PC-9 (cell line): ENCODE results near the gene ABCA1. TPM values are rescaled to one million over a fixed set of nuclear protein-coding genes. Genes with fewer than 3 reads are reported as not detected.
A peak's percentile ranks its signal among the peaks of the same experiment; 100 is the strongest.

Experiments
- BruUV-seq: library from RNA; stranded (reverse); fragments of 400-500 nt; replicated peaks from 2 replicates; lab custom pipeline; 2021; lab: Mats Ljungman, UMichigan
- CTCF ChIA-PET: fragments of 300-600 bp; sonication (Branson Sonifier 250); formaldehyde crosslinking; loops from one replicate; lab custom pipeline; 2022; ENCODE audit warnings: antibody characterized with exemption; lab: Charles Lee
- POLR2A ChIA-PET: fragments of 300-600 bp; sonication (Branson Sonifier 250); formaldehyde crosslinking; loops from one replicate; lab custom pipeline; 2022; ENCODE audit warnings: antibody characterized with exemption; ENCODE audit not compliant: unreplicated experiment; lab: Charles Lee
- DNase-seq, 2 experiments: peaks; one replicate each; pipeline versions ENCODE4 v3.0.0 to v3.0.0-alpha.2; 2015 to 2022; ENCODE audit warnings: mixed read lengths in 1 of 2
- H2AFZ ChIP-seq: fragments of 200-600 bp; sonication (generic); 2 replicates; pipeline ENCODE4 v1.8.1; 2017; ENCODE audit warnings: antibody characterized with exemption
- H3F3A ChIP-seq: fragments of 200-600 bp; sonication (generic); 2 replicates; pipeline ENCODE4 v1.8.1; 2017; ENCODE audit warnings: antibody characterized with exemption, mild to moderate bottlenecking, low read depth; ENCODE audit not compliant: insufficient read depth
- H3K27ac ChIP-seq: fragments of 200-600 bp; sonication (generic); 2 replicates; pipeline ENCODE4 v1.6.1; 2016; ENCODE audit warnings: mixed run types
- H3K27me3 ChIP-seq: fragments of 200-600 bp; sonication (generic); 2 replicates; pipeline ENCODE4 v1.6.1; 2016; ENCODE audit warnings: low read depth, mixed run types; ENCODE audit not compliant: insufficient read depth
- H3K36me3 ChIP-seq: fragments of 200-600 bp; sonication (generic); 2 replicates; pipeline ENCODE4 v1.6.1; 2016; ENCODE audit warnings: low read depth, mixed run types
- H3K4me1 ChIP-seq: fragments of 200-600 bp; sonication (generic); replicated peaks from 2 replicates; pipeline ENCODE4 v1.6.1; 2016; ENCODE audit warnings: mixed run types; ENCODE audit not compliant: insufficient read depth
- H3K4me2 ChIP-seq: fragments of 200-600 bp; sonication (generic); 2 replicates; pipeline ENCODE4 v1.6.1; 2017; ENCODE audit warnings: mixed run types
- H3K4me3 ChIP-seq: fragments of 200-600 bp; sonication (generic); 2 replicates; pipeline ENCODE4 v1.6.1; 2016; ENCODE audit warnings: mixed run types
- H3K79me2 ChIP-seq: fragments of 200-600 bp; sonication (generic); 2 replicates; pipeline ENCODE4 v1.6.1; 2017; ENCODE audit warnings: low read depth, mixed run types
- H3K9me2 ChIP-seq: fragments of 200-600 bp; sonication (generic); 2 replicates; pipeline ENCODE4 v1.8.1; 2017; ENCODE audit warnings: mild to moderate bottlenecking; ENCODE audit not compliant: insufficient read depth
- H3K9me3 ChIP-seq: fragments of 200-600 bp; sonication (generic); 2 replicates; pipeline ENCODE4 v1.8.1; 2016; ENCODE audit warnings: low read depth; ENCODE audit not compliant: insufficient read depth
- H4K20me1 ChIP-seq: fragments of 200-600 bp; sonication (generic); 2 replicates; pipeline ENCODE4 v1.8.1; 2017; ENCODE audit not compliant: insufficient read depth
- CTCF ChIP-seq: fragments of 200-600 bp; sonication (generic); conservative IDR thresholded peaks from 2 replicates; pipeline ENCODE4 v1.6.1; 2017; ENCODE audit warnings: mixed run types, antibody characterized with exemption, mild to moderate bottlenecking, moderate library complexity
- EZH2 ChIP-seq: fragments of 200-600 bp; sonication (generic); IDR thresholded peaks from 2 replicates; pipeline ENCODE4 v1.8.0; 2017; ENCODE audit warnings: antibody characterized with exemption, low read depth
- intact Hi-C: fragments of 100-400 bp; cut with micrococcal nuclease; formaldehyde crosslinking; loops from one replicate; pipeline ENCODE4 v1.10.0; 2022; ENCODE audit not compliant: unreplicated experiment
- total RNA-seq: library from RNA; stranded (reverse); gene quantifications from 2 replicates; pipeline ENCODE4 v1.2.3, GENCODE V29; 2021

ABCA1 gene
- total RNA-seq, 1 experiment from 2014 or later: 38.3 TPM

GRCh38 chr9:104746798-104747197, 181.2 kb downstream of the ABCA1 start:
- ChIA-PET CTCF (interaction anchor here (0.6 to 0.7 kb wide), 2 partner anchors 8 to 689 kb away, joined by 3 to 4 read pairs; no protein-coding TSS in a partner anchor), POLR2A (interaction anchor here (0.6 to 1.0 kb wide), 2 partner anchors 496 to 1007 kb away, joined by 3 read pairs; no protein-coding TSS in a partner anchor)
- H3F3A ChIP-seq: no peaks in the 10 kb centered on the region
- BruUV-seq: no TSS peak
- DNase-seq: no peak
- no peaks in the 10 kb centered on the region for H4K20me1 ChIP-seq
- peak overlapping the region; percentile 47; the same call in 1 of the 2 replicates for H3K27ac ChIP-seq
- no peaks in the 10 kb centered on the region for H3K27me3 ChIP-seq
- no peaks in the 10 kb centered on the region for H3K9me3 ChIP-seq
- H3K79me2 ChIP-seq: peaks cover 13% of the 10 kb centered on the region; the same call in 1 of the 2 replicates
- intact Hi-C loops: loop anchor here (5.0 to 10.0 kb wide), 2 partner anchors 654 to 948 kb away; partner anchors contain the start of genes SMC2 and TMEM38B
- H2AFZ ChIP-seq: peak overlapping the region; percentile 100
- H3K9me2 ChIP-seq: no peaks in the 10 kb centered on the region
- H3K4me3 ChIP-seq: peak overlapping the region; percentile 94; the same call in 1 of the 2 replicates
- H3K4me1 ChIP-seq: peaks cover 19% of the 10 kb centered on the region
- peaks cover 7% of the 10 kb centered on the region; the same call in 1 of the 2 replicates for H3K36me3 ChIP-seq
- no peak for TF ChIP-seq CTCF
- no peak for TF ChIP-seq EZH2
- peak overlapping the region; percentile 97 for H3K4me2 ChIP-seq

GRCh38 chr9:104746285-104746684, 181.7 kb downstream of the ABCA1 start:
- TF ChIP-seq CTCF: no peak
- TF ChIP-seq EZH2: no peak
- Histone ChIP-seq H4K20me1 (no peaks in the 10 kb centered on the region), H3K27me3 (no peaks in the 10 kb centered on the region), H3K4me1 (peaks cover 19% of the 10 kb centered on the region), H3K4me2 (peak overlapping the region; percentile 97), H3K4me3 (peak overlapping the region; percentile 94; the same call in 1 of the 2 replicates), H2AFZ (no peak overlapping the region), H3K79me2 (peaks cover 13% of the 10 kb centered on the region; the same call in 1 of the 2 replicates), H3K9me3 (no peaks in the 10 kb centered on the region), H3K27ac (no peak overlapping the region), H3K36me3 (peaks cover 6% of the 10 kb centered on the region; the same call in 1 of the 2 replicates), H3K9me2 (no peaks in the 10 kb centered on the region), H3F3A (no peaks in the 10 kb centered on the region)
- CTCF ChIA-PET: interaction anchor here (0.7 kb wide), 1 partner anchor 9 kb away, joined by 4 read pairs; no protein-coding TSS in a partner anchor
- DNase-seq: no peak
- POLR2A ChIA-PET: no interaction called here
- intact Hi-C loops: loop anchor here (5.0 to 10.0 kb wide), 2 partner anchors 654 to 949 kb away; partner anchors contain the start of genes SMC2 and TMEM38B
- no TSS peak for BruUV-seq

GRCh38 chr9:104745852-104746251, 182.1 kb downstream of the ABCA1 start:
- H3K9me2 ChIP-seq: no peaks in the 10 kb centered on the region
- H3F3A ChIP-seq: no peaks in the 10 kb centered on the region
- ChIA-PET POLR2A (no interaction called here), CTCF (no interaction called here)
- BruUV-seq: no TSS peak
- no peaks in the 10 kb centered on the region for H4K20me1 ChIP-seq
- TF ChIP-seq EZH2 (no peak), CTCF (no peak)
- no peaks in the 10 kb centered on the region for H3K9me3 ChIP-seq
- peaks cover 13% of the 10 kb centered on the region; the same call in 1 of the 2 replicates for H3K79me2 ChIP-seq
- no peak overlapping the region for H2AFZ ChIP-seq
- DNase-seq: no peak
- no peak overlapping the region for H3K4me2 ChIP-seq
- no peaks in the 10 kb centered on the region for H3K27me3 ChIP-seq
- intact Hi-C loops: loop anchor here (5.0 to 10.0 kb wide), 2 partner anchors 654 to 949 kb away; partner anchors contain the start of genes SMC2 and TMEM38B
- no peak overlapping the region for H3K27ac ChIP-seq
- H3K4me1 ChIP-seq: peaks cover 21% of the 10 kb centered on the region
- no peak overlapping the region for H3K4me3 ChIP-seq
- H3K36me3 ChIP-seq: peaks cover 2% of the 10 kb centered on the region; the same call in 1 of the 2 replicates
